ENCODE measurements around the gene HSDL2. TPM values are rescaled to one million over a fixed set of nuclear protein-coding genes. Genes with fewer than 3 reads are reported as not detected.

Gene HSDL2
- total and polyA plus RNA-seq, 10 of the 15 experiments (the other 5 are each of a cell fraction or from before 2014, with no cell fraction given) = 20.9 to 46.1 (median 27.0) TPM

DNA sequence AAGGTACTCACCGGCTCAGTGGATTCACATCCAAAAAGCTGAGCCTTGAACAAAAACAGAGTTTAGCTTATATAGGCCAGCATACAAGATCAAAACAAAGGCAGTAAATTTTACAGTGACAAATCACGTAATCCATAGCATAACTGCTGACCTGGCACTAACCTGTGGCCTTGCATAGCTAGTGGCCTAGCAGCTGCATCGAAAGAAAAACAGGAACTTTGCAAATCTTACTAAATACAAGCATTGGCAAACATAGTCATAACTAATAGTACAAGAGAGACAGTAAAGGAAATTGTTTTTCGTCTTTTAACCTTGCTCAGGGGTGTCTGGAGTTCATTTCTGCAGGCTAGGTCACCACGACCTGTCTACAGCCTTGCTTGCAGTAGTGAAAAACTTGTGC is 4.8 kb downstream of the HSDL2 start:
- H3K27ac ChIP-seq (ENCODE audit: control insufficient read depth, insufficient read depth) = peak overlapping the region; percentile 2; the same call in 1 of the 2 replicates
- TF ChIP-seq CREM (IDR thresholded peaks at IDR 0.05; ENCODE audit: low read depth) = 0 out of 2 replicates have a peak, but pooled peaks have one; percentile 12
- TF ChIP-seq, protein P1, sequence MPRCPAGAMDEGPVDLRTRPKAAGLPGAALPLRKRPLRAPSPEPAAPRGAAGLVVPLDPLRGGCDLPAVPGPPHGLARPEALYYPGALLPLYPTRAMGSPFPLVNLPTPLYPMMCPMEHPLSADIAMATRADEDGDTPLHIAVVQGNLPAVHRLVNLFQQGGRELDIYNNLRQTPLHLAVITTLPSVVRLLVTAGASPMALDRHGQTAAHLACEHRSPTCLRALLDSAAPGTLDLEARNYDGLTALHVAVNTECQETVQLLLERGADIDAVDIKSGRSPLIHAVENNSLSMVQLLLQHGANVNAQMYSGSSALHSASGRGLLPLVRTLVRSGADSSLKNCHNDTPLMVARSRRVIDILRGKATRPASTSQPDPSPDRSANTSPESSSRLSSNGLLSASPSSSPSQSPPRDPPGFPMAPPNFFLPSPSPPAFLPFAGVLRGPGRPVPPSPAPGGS (IDR thresholded peaks at IDR 0.05; ENCODE audit: borderline replicate concordance, insufficient read depth, low read depth, low read length, poor library complexity, severe bottlenecking) = no peak
- no peaks in the 10 kb centered on the region for H3K27me3 ChIP-seq (replicated peaks in 1 of 2; ENCODE audit: control insufficient read depth in 2 of 2, insufficient read depth in 2 of 2, low read length in 1 of 2)
- in situ Hi-C loops (cut with MboI) = no loop called here
- no peak overlapping the region for H2AFZ ChIP-seq (ENCODE audit: control insufficient read depth, low read depth, low read length)
- peaks cover 16% of the 10 kb centered on the region for H3K4me1 ChIP-seq (ENCODE audit: control insufficient read depth, insufficient read depth, low read length)
- no peaks in the 10 kb centered on the region for H3K9me3 ChIP-seq (replicated peaks; ENCODE audit: control insufficient read depth, insufficient read depth, low read length)
- POLR2A ChIA-PET = no interaction called here
- no peak for DNase-seq (ENCODE audit: low read depth, low spot score)
- H3K4me2 ChIP-seq (ENCODE audit: control insufficient read depth, insufficient read depth) = peak overlapping the region; percentile 47
- intact Hi-C loops (cut with micrococcal nuclease; ENCODE audit: unreplicated experiment) = loop anchor here (5.0 kb wide), 1 partner anchor 433 kb away; no protein-coding TSS in a partner anchor
- H3K79me2 ChIP-seq (ENCODE audit: control insufficient read depth, insufficient read depth, low read length) = peaks cover 35% of the 10 kb centered on the region
- BruUV-seq (replicated peaks) = no TSS peak
- H3K9ac ChIP-seq (ENCODE audit: control insufficient read depth, insufficient read depth, low read length) = no peak overlapping the region
- RAD21 ChIA-PET (ENCODE audit: unreplicated experiment) = interaction anchor here (1.6 kb wide), 1 partner anchor 272 kb away, joined by 6 read pairs; no protein-coding TSS in a partner anchor
- CTCF ChIA-PET = interaction anchor here (0.6 to 1.3 kb wide), 3 partner anchors 23 to 129 kb away, joined by 3 to 4 read pairs (median 3); no protein-coding TSS in a partner anchor
- peak; percentile 59 for FAIRE-seq
- ATAC-seq = no peak
- no peaks in the 10 kb centered on the region for H4K20me1 ChIP-seq (ENCODE audit: control insufficient read depth, insufficient read depth)
- H3K36me3 ChIP-seq (ENCODE audit: control insufficient read depth in 2 of 2, insufficient read depth in 2 of 2, low read length in 1 of 2) = no peaks in the 10 kb centered on the region
- SMC1A ChIA-PET (ENCODE audit: uncharacterized antibody, unreplicated experiment) = interaction anchor here (0.6 to 1.5 kb wide), 5 partner anchors 11 to 219 kb away, joined by 3 to 5 read pairs (median 3); no protein-coding TSS in a partner anchor
- 0% methylated on average over 5 of the region's 5 CpGs for WGBS (ENCODE audit: insufficient coverage, insufficient replicate concordance, low lambda C conversion rate, missing lambda C conversion rate)
- H3K4me3 ChIP-seq = no peak overlapping the region

- SMC1A ChIA-PET (ENCODE audit: uncharacterized antibody, unreplicated experiment) = interaction anchor here (0.6 to 1.4 kb wide), 4 partner anchors 18 to 1047 kb away, joined by 3 to 4 read pairs (median 3); no protein-coding TSS in a partner anchor
- TF ChIP-seq ESRRA (IDR thresholded peaks at IDR 0.05; ENCODE audit: low read length) (no peak), TAF1 (IDR thresholded peaks at IDR 0.05; ENCODE audit: borderline replicate concordance, low read depth, low read length) (no peak), ATF7 (IDR thresholded peaks at IDR 0.05; ENCODE audit: low read depth) (no peak), CBFB (IDR thresholded peaks at IDR 0.05; ENCODE audit: low read depth) (no peak), EZH2 (IDR thresholded peaks at IDR 0.05; ENCODE audit: borderline replicate concordance, control insufficient read depth, low read depth, low read length) (no peak), TARDBP (IDR thresholded peaks at IDR 0.05; ENCODE audit: borderline replicate concordance) (no peak), ATF3 (IDR thresholded peaks at IDR 0.05; ENCODE audit: borderline replicate concordance, extremely low read depth, low read depth, low read length) (no peak), ZBED1 (IDR thresholded peaks at IDR 0.05; ENCODE audit: borderline replicate concordance) (no peak), SPI1 (IDR thresholded peaks at IDR 0.05; ENCODE audit: borderline replicate concordance, insufficient read depth, low read depth, low read length) (no peak), CBX5 (IDR thresholded peaks at IDR 0.05; ENCODE audit: low read depth) (no peak), MYC (IDR thresholded peaks at IDR 0.05; ENCODE audit: insufficient read depth, insufficient read length, insufficient replicate concordance, low read length, severe bottlenecking) (no peak), MXI1 (IDR thresholded peaks at IDR 0.05; ENCODE audit: low read depth, low read length) (no peak), IRF3 (IDR thresholded peaks at IDR 0.05) (no peak)
Observed at GRCh38 chr9:112387115-112387514, 7.2 kb downstream of the HSDL2 start.

More at GRCh38 chr9:112387115-112387514, 7.2 kb downstream of the HSDL2 start:
- POLR2A ChIA-PET = no interaction called here
- H3K4me1 ChIP-seq (ENCODE audit: control insufficient read depth, insufficient read depth, low read length) = peaks cover 7% of the 10 kb centered on the region
- H3K79me2 ChIP-seq (ENCODE audit: control insufficient read depth, insufficient read depth, low read length) = peaks cover 17% of the 10 kb centered on the region
- no peak overlapping the region for H3K27ac ChIP-seq (ENCODE audit: control insufficient read depth, insufficient read depth)
- 53% methylated on average over 3 of the region's 3 CpGs for WGBS (ENCODE audit: insufficient coverage, insufficient replicate concordance, low lambda C conversion rate, missing lambda C conversion rate)
- no peaks in the 10 kb centered on the region for H3K27me3 ChIP-seq (replicated peaks in 1 of 2; ENCODE audit: control insufficient read depth in 2 of 2, insufficient read depth in 2 of 2, low read length in 1 of 2)
- H2AFZ ChIP-seq (ENCODE audit: control insufficient read depth, low read depth, low read length) = no peak overlapping the region
- RAD21 ChIA-PET (ENCODE audit: unreplicated experiment) = no interaction called here
- no TSS peak for BruUV-seq (replicated peaks)
- ATAC-seq (no peak), FAIRE-seq (peak; percentile 41), DNase-seq (ENCODE audit: low read depth, low spot score) (no peak)
- CTCF ChIA-PET = no interaction called here
- no peaks in the 10 kb centered on the region for H3K36me3 ChIP-seq (ENCODE audit: control insufficient read depth in 2 of 2, insufficient read depth in 2 of 2, low read length in 1 of 2)
- H3K4me3 ChIP-seq = no peak overlapping the region
- intact Hi-C loops (cut with micrococcal nuclease; ENCODE audit: unreplicated experiment) (no loop called here), in situ Hi-C loops (cut with MboI) (no loop called here)
- H3K9ac ChIP-seq (ENCODE audit: control insufficient read depth, insufficient read depth, low read length) = no peak overlapping the region
- no peaks in the 10 kb centered on the region for H3K9me3 ChIP-seq (replicated peaks; ENCODE audit: control insufficient read depth, insufficient read depth, low read length)
- no peaks in the 10 kb centered on the region for H4K20me1 ChIP-seq (ENCODE audit: control insufficient read depth, insufficient read depth)
- peak overlapping the region; percentile 30; the same call in 1 of the 2 replicates for H3K4me2 ChIP-seq (ENCODE audit: control insufficient read depth, insufficient read depth)
